NCI-H2171 treated with DMSO at 0.1 percent for 48 hours (cell line): ENCODE results near the gene NSD1.

Experiments used
- DNase-seq: peaks from one replicate; lab custom pipeline; 2025; lab: John Stamatoyannopoulos, UW

The NSD1 gene, protein sequence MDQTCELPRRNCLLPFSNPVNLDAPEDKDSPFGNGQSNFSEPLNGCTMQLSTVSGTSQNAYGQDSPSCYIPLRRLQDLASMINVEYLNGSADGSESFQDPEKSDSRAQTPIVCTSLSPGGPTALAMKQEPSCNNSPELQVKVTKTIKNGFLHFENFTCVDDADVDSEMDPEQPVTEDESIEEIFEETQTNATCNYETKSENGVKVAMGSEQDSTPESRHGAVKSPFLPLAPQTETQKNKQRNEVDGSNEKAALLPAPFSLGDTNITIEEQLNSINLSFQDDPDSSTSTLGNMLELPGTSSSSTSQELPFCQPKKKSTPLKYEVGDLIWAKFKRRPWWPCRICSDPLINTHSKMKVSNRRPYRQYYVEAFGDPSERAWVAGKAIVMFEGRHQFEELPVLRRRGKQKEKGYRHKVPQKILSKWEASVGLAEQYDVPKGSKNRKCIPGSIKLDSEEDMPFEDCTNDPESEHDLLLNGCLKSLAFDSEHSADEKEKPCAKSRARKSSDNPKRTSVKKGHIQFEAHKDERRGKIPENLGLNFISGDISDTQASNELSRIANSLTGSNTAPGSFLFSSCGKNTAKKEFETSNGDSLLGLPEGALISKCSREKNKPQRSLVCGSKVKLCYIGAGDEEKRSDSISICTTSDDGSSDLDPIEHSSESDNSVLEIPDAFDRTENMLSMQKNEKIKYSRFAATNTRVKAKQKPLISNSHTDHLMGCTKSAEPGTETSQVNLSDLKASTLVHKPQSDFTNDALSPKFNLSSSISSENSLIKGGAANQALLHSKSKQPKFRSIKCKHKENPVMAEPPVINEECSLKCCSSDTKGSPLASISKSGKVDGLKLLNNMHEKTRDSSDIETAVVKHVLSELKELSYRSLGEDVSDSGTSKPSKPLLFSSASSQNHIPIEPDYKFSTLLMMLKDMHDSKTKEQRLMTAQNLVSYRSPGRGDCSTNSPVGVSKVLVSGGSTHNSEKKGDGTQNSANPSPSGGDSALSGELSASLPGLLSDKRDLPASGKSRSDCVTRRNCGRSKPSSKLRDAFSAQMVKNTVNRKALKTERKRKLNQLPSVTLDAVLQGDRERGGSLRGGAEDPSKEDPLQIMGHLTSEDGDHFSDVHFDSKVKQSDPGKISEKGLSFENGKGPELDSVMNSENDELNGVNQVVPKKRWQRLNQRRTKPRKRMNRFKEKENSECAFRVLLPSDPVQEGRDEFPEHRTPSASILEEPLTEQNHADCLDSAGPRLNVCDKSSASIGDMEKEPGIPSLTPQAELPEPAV (N-terminal part only)

GRCh38 chr5:177133096-177133852 lies at the start of gene NSD1:
NSD1 (plus strand) TSS chr5:177133773; CDS start chr5:177135104, 1,331 bp downstream.
- peak; percentile 53 for DNase-seq

DNA sequence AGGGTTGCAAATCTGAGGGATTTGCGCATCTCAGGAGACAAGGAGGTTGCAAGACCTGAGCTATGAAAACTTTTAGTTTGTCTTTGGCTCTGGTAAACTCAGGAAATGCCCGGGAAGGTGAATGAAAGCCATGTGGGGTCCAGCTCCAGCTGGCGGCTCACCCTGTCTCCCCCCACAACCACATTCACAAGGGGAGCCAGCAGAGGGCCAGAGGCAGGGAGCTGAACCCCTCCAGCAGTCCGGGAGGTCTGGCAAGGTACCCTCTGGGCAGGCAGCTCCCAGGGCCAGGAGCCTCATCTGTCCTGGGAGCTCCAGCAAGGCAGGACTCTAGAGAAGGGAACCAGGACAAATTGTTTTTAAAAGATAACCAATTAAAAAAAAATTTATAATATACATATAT lies 49.4 kb upstream of the NSD1 start:
- DNase-seq: no peak

- DNase-seq: no peak
Measured at GRCh38 chr5:177085985-177086653, 47.5 kb upstream of the NSD1 start.

DNA sequence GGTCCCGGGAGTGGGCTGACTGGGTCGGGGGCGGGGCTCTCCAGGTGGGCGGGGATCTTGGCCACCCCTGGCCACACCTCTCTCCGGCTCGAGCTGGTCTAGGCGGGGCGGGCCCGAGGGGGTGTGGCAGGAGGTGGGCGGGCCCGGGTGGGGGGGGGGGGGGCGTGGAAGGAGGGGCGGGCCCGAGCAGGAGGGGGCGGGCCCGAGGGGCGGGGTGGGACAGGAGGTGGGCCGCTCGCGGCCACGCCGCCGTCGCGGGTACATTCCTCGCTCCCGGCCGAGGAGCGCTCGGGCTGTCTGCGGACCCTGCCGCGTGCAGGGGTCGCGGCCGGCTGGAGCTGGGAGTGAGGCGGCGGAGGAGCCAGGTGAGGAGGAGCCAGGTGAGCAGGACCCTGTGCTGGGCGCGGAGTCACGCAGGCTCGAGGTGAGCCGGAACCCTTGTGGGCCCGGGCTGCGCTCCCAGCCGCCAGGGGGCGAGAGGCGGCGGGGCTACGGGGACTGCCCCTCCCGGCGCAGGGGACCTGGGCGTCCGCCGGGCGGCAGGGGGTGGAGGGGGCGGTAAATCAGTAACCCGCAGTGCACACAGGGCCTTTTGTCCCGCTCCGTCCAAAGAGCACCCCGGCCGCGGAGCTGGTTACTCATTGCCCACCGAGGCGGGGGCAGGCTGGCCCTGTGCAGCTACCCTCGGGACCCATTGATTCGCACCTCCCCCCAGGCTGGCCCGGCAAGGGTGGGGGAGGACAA lies 46.7 kb upstream of the NSD1 start, which contains the start of gene FGFR4:
Gene FGFR4 (plus strand): TSS at position 262 of the 744 bp plus-strand sequence. CDS start 2,688 bp downstream, outside the sequence.
- DNase-seq: peak; percentile 6

DNA sequence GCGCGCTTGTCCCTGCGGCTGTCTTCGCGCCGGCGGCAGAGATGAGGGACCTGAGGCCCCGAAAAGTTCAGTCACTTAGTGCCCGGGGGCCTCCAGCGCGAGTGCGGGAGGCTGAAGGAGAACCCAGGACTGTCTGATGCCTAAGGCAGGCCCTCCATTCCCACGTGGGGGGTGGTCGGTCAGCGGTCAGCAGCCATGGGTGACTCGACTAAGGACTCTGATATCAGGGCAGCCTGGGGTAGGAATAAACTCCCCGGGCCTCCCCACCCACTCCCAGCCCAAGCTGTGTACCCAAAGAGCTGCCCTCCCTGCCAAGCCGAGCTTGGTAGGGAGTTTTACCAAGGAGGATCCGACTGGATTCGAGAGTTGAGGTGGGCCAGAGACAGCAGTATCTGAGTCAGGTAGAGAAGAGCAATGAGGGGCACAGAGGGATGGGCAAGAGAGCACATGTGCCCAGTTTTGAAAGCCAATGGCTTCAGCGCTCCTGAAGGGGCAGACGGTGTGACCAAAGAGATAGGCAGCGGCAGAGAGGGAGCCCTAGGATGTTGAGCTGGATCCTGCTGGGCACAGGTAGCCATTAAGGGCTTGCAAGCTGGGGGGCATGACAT lies 46.1 kb upstream of the NSD1 start:
- DNase-seq: no peak

DNA sequence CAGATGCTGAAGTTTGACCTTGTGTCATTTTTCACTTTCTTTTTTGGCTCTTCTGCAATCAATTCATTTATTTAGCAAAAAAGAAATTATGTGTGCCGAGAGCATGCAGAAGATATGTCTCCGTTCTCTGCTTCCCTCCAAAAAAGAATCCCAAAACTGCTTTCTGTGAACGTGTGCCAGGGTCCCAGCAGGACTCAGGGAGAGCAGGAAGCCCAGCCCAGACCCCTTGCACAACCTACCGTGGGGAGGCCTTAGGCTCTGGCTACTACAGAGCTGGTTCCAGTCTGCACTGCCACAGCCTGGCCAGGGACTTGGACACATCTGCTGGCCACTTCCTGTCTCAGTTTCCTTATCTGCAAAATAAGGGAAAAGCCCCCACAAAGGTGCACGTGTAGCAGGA lies 44.4 kb upstream of the NSD1 start:
- DNase-seq: no peak

- DNase-seq: no peak
Measured at GRCh38 chr5:177089825-177090641, 43.5 kb upstream of the NSD1 start.

DNA sequence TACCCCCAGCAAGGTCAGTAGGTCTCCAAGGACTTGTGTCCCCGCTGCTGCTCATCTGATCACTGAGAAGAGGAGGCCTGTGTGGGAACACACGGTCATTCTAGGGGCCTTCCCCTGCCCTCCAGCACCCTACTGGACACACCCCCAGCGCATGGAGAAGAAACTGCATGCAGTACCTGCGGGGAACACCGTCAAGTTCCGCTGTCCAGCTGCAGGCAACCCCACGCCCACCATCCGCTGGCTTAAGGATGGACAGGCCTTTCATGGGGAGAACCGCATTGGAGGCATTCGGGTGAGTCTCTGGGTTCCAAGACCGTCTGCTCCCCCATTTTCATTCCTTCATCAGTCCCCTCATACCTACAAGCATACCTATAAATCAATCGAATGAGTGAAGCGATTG lies 42.8 kb upstream of the NSD1 start:
- DNase-seq: no peak

- no peak for DNase-seq
Measured at GRCh38 chr5:177091232-177091631, 42.3 kb upstream of the NSD1 start.

- no peak for DNase-seq
Measured at GRCh38 chr5:177092178-177093081, 41.1 kb upstream of the NSD1 start.

- no peak for DNase-seq
Measured at GRCh38 chr5:177093082-177093712, 40.4 kb upstream of the NSD1 start.

DNA sequence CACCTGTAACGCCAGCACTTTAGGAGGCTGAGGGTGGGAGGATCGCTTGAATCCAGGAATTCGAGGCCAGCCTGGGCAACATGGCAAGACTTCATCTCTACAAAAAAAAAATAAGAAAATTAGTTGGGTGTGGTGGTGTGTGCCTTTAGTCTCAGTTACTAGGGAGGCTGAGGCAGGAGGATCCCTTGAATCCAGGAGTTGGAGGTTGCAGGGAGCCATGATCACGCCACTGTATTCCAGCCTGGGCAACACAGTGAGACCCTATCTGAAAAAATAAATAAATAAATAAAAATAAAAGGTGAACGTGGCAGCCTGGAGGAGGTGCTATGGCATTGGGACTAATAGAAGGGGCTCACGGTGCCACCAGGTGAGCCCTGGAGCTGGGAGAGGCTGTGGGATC lies 39.8 kb upstream of the NSD1 start:
- no peak for DNase-seq

DNA sequence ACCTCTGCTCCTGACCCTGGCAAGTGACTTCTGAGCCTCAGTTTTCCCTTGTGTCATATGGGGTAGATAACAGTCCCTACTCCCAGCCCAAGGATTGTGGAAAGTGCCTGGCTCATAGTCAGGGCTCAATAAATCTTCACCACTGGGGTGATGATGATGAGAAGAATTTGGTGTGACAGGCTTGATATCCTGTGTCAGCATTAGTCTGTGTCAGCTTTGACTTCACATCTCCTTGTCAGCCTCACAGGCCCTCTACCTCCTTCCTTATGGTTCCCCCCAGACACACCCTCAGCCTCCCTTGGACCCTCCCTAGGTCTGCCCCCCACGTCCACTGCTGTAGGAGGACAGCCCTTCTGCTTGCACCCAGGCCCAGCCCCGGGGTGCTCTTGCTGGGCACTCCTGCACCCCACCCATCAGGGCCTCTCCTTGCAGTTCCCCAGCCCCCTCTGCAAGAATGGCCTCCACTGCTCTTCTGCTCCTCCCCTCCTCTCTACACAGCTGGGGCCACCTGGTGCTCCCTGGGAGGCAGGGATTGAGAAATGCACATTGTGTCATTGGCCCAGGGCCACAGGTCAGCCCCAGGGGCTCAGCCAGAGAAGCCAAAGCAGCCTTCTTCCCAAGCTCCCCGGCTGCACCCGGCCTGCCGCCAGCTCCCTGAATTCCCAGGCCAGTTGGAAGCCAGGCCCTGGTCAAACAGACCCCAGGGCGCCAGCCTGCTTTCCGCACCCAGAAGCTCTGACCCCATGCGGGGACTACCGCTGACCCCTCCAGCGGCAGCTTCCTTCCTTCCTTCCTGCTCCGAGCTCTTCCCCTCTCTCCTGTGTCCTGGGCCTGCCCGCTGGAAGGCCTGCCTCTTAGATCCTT lies 39.1 kb upstream of the NSD1 start:
- no peak for DNase-seq

DNA sequence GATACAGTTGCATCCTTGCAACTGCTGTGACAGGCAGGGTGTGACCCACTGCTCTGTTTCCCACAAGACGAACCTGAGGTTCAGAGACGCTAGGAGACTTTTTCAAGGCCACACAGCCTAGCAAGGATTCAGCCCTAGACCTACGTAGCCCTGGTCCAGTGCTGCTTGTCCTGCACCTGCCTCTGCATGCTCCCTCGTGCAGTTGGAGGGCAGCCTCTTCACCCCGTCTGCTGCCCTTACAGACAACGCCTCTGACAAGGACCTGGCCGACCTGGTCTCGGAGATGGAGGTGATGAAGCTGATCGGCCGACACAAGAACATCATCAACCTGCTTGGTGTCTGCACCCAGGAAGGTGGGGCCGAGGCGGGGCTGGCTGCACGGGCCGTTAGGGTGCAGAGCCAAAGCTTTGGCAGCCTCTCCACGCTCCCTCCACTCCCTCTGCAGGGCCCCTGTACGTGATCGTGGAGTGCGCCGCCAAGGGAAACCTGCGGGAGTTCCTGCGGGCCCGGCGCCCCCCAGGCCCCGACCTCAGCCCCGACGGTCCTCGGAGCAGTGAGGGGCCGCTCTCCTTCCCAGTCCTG lies 38.4 kb upstream of the NSD1 start:
- DNase-seq: no peak

GRCh38 chr5:177096162-177097015 lies 37.2 kb upstream of the NSD1 start:
- no peak for DNase-seq
